Mesenteric fat pad (tissue), 1 donor: ENCODE data around the gene TMEM270. TPM values are rescaled to one million over a fixed set of nuclear protein-coding genes. Genes with fewer than 3 reads are reported as not detected.
"Not testable (repeated sequence)": the region's sequence is repeated elsewhere in the genome, so short reads cannot be mapped to it uniquely, and the experiment has no call there.

Source experiments
- DNase-seq: peaks from one replicate; pipeline ENCODE4 v3.0.0-alpha.2; 2020; ENCODE audit warnings: low spot score
- long read RNA-seq: library from polyadenylated mRNA; unstranded; transcript quantifications from one replicate; pipeline ENCODE4 v2.0.0, GENCODE V29; 2020
- total RNA-seq: library from RNA; stranded (reverse); fragmentation: NEBNext Ultra II Directional; extraction: Animal tissue kit (Norgen Biotek cat#: 25700); gene quantifications from one replicate; pipeline ENCODE4 v1.2.1, GENCODE V29; 2021
- donor health status: DM: yes; HTN: yes; CAD: no.

The TMEM270 gene, protein sequence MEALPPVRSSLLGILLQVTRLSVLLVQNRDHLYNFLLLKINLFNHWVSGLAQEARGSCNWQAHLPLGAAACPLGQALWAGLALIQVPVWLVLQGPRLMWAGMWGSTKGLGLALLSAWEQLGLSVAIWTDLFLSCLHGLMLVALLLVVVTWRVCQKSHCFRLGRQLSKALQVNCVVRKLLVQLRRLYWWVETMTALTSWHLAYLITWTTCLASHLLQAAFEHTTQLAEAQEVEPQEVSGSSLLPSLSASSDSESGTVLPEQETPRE
- total RNA-seq: not detected
- long read RNA-seq: 0 reads

DNA sequence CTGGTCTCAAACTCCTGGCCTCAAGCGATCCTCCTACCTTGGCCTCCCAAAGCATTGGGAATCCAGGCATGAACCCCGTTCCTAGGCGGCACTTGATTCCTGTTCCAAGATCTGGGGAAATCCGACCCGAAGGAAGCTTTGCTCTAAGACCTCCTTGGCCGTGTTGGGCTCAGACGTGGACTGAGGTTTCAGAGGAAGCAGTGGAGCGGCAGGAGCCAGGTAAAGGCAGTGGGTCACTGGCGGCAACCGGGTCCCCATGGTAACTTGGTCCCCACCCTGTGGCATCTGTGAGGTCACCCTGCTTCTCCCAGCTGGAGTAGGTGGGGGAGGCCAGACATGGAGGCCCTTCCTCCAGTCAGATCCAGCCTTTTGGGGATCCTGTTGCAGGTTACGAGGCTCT is at the start of gene TMEM270:
TSS of gene TMEM270 (plus strand) at position 301 of the 400 bp plus-strand sequence. CDS start at position 337, 36 bp downstream.
- DNase-seq: no peak

DNA sequence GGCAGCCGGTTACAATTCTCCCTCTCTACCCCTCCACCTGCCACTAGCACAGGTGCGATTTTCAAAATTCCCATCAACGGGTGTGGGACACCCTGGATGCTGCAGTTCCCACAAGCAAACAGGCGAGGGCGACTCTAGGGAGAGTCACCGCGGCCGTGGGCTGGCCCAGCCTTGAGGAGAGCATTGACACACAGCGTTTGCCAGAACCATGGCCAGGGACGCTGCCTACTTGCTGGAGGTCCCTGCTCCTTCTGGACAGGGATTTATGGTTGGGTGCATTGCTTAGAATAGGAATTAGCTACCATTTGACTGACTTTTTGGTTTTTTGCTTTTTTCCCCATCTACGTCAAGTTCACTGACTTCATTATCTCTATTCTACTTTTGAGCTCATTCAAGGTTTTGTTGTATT is 49.2 kb upstream of the TMEM270 start:
- DNase-seq: peak; percentile 91

DNA sequence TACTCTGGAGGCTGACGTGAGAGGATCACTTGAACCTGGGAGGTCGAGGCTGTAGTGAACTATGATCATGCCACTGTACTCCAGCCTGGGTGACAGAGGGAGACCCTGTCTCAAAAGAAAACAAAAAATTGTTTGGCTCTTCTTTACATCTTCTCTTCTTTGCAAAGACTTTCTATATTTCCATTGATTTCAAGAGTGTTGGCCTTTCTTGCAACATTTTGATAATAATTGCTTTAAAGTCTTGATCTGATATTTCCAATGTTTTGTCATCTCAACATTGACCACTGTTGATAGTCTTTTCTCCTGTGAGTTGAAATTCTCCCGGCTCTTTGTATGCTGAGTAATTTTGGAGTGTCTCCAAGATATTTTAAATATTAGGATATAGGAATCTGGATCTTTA is 48.0 kb upstream of the TMEM270 start:
- DNase-seq: no peak

DNA sequence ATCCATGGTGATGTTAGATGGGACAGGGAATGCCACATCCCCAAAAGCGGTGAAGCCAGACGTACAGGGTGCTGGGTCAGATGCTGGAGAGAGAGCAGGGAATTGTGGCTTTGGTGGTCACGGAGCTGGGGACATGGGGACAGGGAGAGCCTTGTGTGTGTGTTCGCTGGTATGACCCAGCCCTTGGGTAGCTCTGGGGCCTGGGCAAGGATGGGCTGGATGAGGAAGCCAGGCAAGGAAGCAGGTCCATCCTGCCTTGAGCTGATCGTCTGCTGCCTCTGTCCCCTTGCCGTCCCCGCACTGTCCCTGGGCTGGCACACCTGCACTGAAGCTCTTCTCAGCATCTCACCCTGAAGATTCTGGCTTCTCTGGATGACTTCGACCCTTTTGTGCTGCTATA is 45.5 kb upstream of the TMEM270 start:
- no peak for DNase-seq

DNA sequence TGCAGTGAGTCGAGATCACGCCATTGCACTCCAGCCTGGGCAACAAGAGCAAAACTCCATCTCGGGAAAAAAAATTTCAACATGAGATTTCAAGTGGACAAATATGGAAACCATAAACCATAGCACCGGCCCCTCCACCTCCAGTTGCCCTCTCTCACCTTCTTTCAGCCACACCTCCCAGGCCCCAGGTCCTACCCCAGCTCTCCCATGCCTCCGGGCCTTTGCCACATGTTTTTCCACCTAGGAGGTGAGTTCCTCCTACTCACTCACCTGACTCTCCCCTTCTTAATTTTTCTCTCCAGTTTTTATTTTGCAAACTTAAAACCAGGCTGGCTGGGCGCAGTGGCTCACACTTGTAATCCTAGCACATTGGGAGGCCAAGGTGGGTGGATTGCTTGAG is 43.8 kb upstream of the TMEM270 start:
- DNase-seq: no peak

DNA sequence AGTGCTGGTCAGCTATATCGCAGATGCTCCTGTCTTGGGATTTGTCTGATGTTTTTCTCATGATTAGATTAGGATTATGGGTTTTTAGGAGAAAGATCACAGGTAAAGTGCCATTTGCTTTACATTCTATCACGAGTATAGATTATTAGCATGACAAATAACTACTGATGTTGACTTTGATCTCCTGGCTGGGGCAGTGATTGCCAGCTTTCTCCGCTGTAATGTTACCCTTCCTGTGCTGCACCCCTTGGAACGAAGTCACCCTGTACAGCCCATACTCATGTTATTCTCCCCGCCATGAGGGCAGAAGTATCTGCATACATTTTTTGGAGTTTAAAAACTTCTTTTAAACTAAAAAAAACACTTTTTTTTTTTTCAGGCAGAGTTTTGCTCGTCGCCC is 40.9 kb upstream of the TMEM270 start:
- no peak for DNase-seq

DNA sequence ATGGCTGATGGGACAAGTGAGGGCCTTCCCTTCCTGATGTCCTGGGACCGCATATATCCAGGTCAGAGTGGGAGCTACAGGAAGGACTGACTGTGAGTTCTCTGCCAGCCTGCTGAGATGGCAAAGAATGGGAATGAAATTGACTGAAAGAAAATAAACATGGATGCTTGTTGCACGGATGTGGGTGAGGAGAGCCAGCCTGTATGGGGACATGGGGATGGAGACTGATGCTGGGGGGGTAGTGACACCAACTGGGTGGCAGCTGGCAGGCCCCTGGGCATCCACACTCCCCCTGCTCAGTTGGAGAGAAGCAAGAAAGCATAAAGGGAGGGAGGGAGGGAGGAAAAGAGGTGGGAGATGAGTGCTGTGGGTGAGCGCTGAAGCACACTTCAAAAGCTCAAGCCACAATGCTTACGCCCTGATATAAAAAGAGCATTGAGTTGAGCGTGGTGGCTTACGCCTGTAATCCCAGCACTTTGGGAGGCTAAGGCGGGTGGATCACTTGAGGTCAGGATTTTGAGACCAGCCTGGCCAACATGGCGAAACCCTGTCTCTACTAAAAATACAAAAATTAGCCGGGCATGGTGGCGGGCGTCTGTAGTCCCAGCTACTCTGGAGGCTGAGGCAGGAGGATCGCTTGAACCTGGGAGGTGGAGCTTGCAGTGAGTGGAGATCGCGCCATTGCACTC is 39.2 kb upstream of the TMEM270 start:
- DNase-seq: not testable (repeated sequence)

DNA sequence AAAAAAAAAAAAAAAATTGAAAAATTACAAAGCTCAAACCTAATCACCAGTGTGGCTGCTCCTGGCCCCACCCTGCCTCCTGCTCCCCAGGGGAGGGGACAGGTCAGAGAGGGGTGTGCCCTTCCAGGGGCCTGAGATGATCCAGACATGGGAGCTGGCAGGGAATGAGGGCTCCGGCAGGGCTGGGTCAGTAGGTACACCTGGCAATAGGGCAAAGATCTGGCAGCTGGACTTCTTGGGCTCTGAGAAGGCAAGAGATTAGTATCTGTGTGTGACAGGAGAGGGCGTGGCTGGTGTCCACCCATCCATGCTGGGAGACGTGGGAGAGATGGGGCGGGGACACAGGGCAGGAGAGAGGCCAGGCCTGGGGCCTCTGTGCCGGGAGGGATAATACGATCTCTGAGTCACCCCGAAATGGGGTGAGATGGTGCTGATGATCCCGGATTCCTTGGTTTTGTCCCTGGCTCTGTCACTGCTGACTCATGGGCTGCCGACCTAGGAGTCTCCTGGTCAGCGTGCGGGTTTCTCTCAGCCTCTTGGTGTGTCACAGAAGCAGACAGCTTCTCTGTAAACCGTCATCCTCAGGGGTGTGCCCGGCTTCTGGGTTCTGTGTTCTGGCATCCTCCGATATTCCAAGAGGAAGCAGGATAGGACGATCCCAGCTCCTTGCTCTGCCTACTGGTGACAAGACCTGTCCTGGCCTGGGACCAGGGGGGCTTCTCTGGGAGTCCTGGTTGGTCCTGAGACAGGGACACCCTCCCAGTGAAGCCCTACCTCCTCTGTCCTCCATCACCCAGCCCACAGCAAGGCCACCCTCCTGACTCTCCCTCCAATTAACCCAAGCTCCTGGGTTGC is 38.4 kb upstream of the TMEM270 start:
- no peak for DNase-seq

DNA sequence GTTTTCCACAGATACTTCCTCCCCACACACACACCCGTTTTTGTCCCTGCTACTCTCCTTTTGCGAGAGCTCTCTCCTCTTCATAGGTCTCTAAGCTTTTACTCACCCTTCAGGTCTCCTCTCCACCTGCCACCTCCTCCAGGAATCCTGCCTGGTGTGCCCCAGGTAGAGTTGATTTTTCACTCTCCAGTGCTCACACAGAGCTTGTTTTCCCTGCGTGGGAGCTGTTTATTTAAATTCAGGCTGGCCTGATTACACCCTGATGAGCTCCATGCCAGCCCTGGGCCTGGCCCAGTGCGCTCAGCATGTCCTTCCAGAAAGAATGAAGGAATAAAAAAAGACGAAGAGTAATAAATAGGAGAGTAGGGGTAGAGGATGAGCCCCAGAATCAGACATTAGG is 37.7 kb upstream of the TMEM270 start:
- DNase-seq: no peak

DNA sequence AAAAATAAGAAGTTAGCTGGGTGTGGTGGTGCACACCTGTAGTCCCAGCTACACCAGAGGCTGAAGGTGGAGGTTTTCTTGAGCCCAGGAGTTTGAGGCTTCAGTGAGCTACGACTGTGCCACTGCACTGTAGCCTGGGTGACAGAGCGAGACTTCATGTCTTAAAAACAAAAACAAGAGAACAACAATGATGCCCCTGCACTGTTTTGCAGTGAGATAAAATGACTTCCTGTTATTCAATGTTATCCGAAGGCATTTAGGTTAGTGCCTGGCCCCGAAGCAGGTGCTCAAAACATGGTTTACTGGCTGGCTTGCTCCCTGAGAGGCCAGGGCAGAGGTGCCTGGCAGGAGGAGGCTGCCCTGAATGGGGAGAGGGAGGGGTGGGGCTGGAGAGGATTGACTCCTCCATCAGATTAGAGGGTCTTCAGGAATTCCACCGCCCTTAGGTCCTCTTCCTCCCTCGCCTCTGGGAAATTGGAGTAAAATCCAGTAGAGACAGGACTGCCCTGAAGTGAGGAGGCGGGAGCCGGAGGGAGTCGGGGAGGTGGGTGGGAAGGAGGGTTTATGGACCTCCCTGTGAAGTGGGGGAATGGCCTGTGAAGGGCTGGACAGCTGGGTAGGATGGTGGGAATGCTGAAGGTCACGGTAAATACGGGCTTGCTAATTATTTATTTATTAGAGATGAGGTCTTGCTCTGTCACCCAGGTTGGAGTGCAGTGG is 36.9 kb upstream of the TMEM270 start:
- no peak for DNase-seq

DNA sequence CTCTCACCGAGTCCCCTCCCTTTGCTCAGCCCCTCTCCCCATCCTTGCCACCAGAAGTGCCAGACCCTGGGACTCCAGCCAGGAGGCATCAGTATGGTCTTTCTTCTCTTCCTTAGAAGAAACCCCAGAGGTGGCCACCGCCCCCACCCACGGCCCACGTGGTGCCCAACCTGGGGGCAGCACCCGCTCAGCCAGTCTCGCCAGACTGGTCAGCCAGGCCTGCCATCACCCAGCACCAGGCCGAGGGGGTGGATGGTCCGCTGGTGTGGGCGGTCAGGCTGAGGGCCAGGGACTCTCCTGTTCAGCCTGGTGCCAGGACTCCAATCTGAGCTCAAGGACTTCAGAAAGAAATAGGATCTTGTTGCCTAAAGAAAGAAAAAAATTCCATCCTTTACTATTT is 36.0 kb upstream of the TMEM270 start:
- DNase-seq: no peak

DNA sequence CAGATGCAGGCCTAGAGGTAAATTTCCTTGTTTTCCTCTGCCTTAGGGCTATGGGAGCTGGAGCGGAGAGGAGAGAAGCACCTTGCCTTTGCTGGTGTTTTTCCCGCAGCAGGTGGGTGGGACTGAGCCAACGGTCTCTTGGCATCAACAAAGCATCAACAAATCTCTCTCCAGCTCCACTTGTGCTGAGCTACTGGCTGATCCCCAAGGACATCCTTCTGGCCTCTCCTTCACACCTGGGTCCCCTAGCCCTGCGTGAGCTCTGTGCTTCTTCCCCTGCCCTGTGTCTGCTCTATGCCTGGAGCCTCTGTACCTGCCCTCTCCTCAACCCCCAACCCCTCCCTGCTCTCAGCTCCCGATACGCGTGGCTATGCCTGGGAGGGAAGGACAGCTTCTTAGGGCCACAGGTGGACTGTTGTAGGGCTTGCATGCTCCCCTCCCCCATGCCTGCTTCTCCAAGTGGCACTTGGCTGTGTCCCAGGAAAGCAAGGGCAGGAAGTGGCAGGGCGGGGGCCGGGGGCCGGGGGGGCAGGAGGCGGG is 33.3 kb upstream of the TMEM270 start:
- DNase-seq: no peak

DNA sequence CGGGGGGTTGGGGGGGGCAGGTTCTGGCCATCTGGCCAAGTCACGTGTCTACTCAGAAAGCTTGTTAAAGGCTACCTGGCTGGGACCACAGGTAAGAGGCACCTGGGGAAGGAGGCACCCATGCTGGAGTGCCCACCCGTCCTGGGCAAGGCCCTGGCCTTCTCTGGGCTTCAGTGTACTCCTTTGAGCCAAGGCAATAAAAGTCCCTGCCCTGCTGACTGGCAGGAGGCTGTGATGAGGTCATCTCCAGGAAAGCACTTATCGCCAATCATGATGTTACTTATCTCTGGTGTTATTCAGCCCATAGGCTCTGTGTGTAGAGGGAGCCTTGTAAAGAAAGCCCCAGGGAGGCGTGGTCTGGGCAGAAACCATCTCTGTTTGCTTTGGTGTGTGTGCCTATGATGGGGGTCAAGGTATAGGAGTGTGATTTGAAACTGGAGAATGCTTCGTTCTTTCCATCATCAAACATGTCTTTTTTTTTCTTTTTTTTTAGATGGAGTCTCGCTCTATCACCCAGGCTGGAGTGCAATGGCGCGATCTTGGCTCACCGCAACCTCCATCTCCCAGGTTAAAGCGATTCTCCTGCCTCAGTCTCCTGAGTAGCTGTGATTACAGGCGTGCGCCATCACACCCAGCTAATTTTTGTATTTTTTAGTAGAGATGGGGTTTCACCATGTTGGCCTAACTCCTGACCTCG is 32.7 kb upstream of the TMEM270 start:
- DNase-seq: no peak

DNA sequence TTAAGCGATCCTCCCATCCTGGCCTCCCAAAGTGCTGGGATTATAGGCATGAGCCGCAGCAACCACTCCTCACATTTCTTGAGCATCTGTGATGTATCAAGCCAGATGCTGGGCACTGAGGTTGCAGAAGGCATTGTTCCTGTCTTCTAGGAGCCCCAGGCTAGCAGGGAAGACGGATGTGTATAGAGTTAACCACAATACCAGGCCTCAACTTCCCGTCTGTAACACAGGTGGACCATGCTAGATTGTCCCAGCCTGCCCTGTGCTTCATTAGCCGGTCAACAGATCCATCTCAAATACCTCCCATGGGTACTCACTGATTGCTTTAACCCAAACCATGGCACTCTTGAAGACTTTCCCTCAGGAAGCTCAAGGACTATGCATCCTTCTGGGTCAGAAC is 32.0 kb upstream of the TMEM270 start:
- DNase-seq: no peak

DNA sequence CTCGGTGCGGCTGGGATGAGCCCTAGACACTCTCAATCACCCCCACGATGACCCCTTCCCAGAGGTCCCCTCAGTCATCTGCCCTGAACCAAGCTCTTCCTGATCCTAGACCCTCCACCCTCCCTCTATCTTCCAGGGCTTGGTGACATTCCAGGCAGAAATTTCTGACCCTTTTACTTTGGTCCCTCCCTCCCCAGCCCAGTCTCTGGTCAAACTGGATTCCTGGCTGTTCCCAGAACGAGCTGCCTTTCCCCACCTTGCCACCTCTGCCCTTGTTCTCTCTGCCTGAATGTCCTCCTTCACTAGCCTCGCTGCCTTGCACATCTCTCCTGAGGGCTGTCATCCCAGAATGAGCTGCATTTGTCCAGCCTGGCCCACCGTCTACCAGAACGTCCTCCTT is 31.5 kb upstream of the TMEM270 start:
- no peak for DNase-seq

DNA sequence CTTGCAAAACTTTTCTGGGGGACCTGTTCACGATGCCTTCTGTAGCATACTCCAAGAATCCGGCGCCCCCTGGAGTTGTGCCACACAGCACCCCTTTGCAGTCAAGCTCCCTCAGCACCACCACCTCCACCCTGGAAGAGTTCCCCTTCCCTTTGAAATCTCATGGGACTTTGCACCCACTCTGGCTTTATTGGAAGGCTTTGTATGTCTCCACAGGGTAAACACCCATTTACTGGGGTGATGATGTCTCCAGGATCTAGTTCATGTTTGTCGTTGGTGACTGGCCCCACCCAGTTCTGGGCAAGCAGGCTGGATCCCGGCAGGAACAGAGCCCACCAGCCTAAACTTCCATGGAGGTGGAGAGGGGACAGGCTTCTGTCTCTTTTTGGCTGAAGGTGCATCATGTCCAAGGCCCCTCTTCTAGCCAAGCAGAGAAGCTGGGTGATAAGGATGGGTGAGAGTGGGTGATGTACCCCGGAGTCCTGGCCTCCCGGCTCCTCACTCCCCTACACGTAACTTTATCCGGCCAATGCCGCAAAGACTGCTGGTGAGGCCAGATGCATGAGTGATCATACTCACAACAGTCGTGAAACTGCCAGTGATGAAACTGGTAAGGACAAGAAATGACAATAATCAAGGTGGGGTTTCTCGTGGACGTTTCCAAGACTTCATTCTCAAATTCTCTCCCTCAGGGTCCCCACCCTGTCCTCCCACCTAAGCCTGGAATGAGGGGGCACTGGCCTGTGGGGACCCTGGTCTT is 30.9 kb upstream of the TMEM270 start:
- DNase-seq: no peak

DNA sequence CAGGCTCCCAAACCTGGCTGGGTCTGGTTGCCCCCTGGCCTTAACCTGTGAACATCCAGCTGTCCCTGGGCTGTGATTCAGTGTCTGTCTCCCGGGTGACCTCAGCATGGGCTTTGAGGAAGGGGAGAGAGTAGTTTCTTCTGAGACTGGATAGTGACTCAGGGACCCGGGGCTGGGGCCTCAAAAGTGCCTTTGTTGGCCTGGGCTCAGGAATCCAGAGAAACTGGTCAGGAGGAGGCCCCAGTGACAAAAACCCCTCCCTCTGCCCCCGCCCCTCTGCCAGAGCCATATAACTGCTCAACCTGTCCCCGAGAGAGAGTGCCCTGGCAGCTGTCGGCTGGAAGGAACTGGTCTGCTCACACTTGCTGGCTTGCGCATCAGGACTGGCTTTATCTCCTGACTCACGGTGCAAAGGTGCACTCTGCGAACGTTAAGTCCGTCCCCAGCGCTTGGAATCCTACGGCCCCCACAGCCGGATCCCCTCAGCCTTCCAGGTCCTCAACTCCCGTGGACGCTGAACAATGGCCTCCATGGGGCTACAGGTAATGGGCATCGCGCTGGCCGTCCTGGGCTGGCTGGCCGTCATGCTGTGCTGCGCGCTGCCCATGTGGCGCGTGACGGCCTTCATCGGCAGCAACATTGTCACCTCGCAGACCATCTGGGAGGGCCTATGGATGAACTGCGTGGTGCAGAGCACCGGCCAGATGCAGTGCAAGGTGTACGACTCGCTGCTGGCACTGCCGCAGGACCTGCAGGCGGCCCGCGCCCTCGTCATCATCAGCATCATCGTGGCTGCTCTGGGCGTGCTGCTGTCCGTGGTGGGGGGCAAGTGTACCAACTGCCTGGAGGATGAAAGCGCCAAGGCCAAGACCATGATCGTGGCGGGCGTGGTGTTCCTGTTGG is 30.0 kb upstream of the TMEM270 start, which contains the start of gene CLDN4:
TSS of gene CLDN4 (plus strand) at position 316 of the 903 bp plus-strand sequence. CDS start at position 522, 206 bp downstream.
- no peak for DNase-seq

DNA sequence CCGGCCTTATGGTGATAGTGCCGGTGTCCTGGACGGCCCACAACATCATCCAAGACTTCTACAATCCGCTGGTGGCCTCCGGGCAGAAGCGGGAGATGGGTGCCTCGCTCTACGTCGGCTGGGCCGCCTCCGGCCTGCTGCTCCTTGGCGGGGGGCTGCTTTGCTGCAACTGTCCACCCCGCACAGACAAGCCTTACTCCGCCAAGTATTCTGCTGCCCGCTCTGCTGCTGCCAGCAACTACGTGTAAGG is 29.4 kb upstream of the TMEM270 start:
- DNase-seq: no peak
